ENCODE data around the gene DDAH2.

DDAH2 gene

GRCh38 chr6:31736768-31737314, 7.7 kb upstream of the DDAH2 start:
- DNase-seq (ENCODE audit: extremely low spot score), result no peak
- CTCF ChIA-PET, result interaction anchor here (0.9 to 2.5 kb wide), 2 partner anchors 7 to 33 kb away, joined by 3 to 12 read pairs; partner anchors contain the start of gene DDAH2
- TF ChIP-seq L3MBTL2 (conservative IDR thresholded peaks at IDR 0.05) (no peak), LEF1 (IDR thresholded peaks at IDR 0.05; ENCODE audit: borderline replicate concordance) (no peak), ZNF384 (IDR thresholded peaks at IDR 0.05) (no peak), FOXM1 (IDR thresholded peaks at IDR 0.05; ENCODE audit: borderline replicate concordance) (no peak), SUZ12 (IDR thresholded peaks at IDR 0.05) (no peak)
- POLR2A ChIA-PET, result interaction anchor here (0.7 to 6.3 kb wide), 13 partner anchors 11 to 91 kb away, joined by 3 to 57 read pairs (median 5); partner anchors contain the start of genes ABHD16A, GPANK1, HSPA1B and HSPA1L

DNA sequence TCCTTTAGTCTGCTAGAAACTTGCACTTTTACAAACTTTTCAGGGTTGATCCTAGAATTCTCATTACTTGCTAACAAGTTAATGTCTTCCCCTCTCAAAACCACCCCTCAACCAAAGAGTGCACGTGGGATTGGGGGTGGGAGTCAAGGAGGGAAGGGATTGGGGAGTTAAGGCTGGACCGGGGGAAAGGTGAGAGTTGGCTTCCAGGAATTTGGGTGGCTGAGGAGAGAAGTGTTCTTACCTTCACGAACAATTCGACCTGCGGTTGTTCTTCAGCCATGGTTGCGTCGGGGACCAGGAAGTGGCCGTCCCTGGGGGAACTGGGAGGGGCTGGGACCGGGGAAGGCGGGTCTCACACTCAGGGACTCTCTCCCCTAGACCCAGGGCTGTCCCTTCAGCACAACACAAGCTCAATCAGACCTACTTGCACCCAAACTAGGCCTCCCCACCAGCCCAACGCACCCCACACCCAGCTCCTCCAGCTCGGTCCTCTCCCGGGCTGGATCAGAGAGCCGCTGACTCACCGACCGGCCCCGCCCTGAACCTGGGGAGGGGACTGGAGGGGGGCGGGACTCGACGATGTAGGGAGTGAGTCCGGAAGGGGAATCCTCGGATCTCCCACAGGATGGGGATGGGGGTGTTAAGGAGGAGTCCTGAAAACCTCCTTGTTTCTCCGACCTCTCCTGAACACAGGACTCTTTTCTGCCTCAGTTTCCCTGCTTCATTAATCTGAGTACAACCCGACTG, 7.1 kb upstream of the DDAH2 start, which contains the start of gene CLIC1:
CLIC1 (minus strand) TSS at position 510 of the 747 bp plus-strand sequence; CDS start at position 280, 230 bp downstream.
- ChIA-PET POLR2A (interaction anchor here (0.6 to 6.3 kb wide), 16 partner anchors 11 to 127 kb away, joined by 3 to 57 read pairs (median 4); partner anchors contain the start of genes ABHD16A, C6orf47, GPANK1 and HSPA1B), CTCF (interaction anchor here (0.9 to 1.2 kb wide), 2 partner anchors 34 to 71 kb away, joined by 3 read pairs; partner anchors contain the start of gene LSM2)
- peak; percentile 74 for DNase-seq (ENCODE audit: extremely low spot score)
- TF ChIP-seq NFRKB (IDR thresholded peaks at IDR 0.05) (no peak), ELF4 (IDR thresholded peaks at IDR 0.05) (peak; percentile 63; the same call in 1 of the 2 replicates), FOXM1 (IDR thresholded peaks at IDR 0.05; ENCODE audit: borderline replicate concordance) (no peak), L3MBTL2 (conservative IDR thresholded peaks at IDR 0.05) (peak; percentile 93)

GRCh38 chr6:31734821-31735406, 5.8 kb upstream of the DDAH2 start:
- no peak for DNase-seq (ENCODE audit: extremely low spot score)
- ChIA-PET POLR2A (interaction anchor here (0.6 to 6.3 kb wide), 14 partner anchors 17 to 194 kb away, joined by 3 to 57 read pairs (median 4); partner anchors contain the start of genes ABHD16A, C6orf47, DDX39B and HSPA1A), CTCF (interaction anchor here (0.7 to 4.2 kb wide), 4 partner anchors 21 to 216 kb away, joined by 3 to 19 read pairs (median 4); no protein-coding TSS in a partner anchor)
- no peak for TF ChIP-seq SP1 (IDR thresholded peaks at IDR 0.05)
- TF ChIP-seq LEF1 (IDR thresholded peaks at IDR 0.05; ENCODE audit: borderline replicate concordance), result no peak
- no peak for TF ChIP-seq FOXK2 (IDR thresholded peaks at IDR 0.05)
- TF ChIP-seq ELF4 (IDR thresholded peaks at IDR 0.05), result no peak
- no peak for TF ChIP-seq TARDBP (IDR thresholded peaks at IDR 0.05)
- no peak for TF ChIP-seq FOXM1 (IDR thresholded peaks at IDR 0.05; ENCODE audit: borderline replicate concordance)
- TF ChIP-seq NFRKB (IDR thresholded peaks at IDR 0.05), result no peak
- TF ChIP-seq BHLHE40 (IDR thresholded peaks at IDR 0.05; ENCODE audit: borderline replicate concordance), result no peak
- no peak for TF ChIP-seq CTBP1 (IDR thresholded peaks at IDR 0.05; ENCODE audit: borderline replicate concordance)
- TF ChIP-seq FOXA1 (IDR thresholded peaks at IDR 0.05), result no peak
- TF ChIP-seq ARNT (IDR thresholded peaks at IDR 0.05), result no peak
- TF ChIP-seq SUZ12 (IDR thresholded peaks at IDR 0.05), result no peak
- TF ChIP-seq ZNF384 (IDR thresholded peaks at IDR 0.05), result no peak
- no peak for TF ChIP-seq HDGF (IDR thresholded peaks at IDR 0.05; ENCODE audit: borderline replicate concordance)
- no peak for TF ChIP-seq L3MBTL2 (conservative IDR thresholded peaks at IDR 0.05)
- TF ChIP-seq PKNOX1 (IDR thresholded peaks at IDR 0.05), result no peak

DNA sequence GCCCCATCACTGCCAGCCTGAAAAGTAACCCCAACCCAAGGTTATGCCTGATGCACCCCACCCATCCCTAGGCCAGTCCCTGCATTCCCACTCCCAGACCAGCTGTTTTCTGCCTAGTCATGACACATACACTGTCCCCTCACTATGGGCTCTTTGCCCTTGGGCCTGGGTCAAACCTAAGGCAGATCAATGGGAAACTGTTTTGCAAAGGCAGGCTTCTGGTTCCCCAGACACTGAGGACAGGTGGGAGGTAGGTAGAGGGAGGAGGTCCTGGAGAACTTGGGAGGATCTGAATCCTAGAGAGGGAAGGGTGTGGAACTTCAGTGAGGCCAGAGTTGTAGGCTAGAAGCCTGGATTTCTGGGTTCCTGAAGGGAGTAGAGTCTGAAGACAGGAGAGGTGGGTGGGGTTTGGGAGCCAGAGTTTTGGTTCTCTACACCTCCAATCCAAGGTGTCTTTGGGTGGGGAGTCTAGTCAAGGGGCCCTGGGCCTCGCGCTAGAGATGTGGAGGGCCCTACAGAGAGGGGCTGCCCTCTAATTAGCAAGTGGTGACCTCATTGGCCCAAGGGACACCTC, 5.2 kb upstream of the DDAH2 start:
- ChIA-PET CTCF (interaction anchor here (1.0 to 4.2 kb wide), 2 partner anchors 35 to 184 kb away, joined by 3 to 19 read pairs; no protein-coding TSS in a partner anchor), POLR2A (interaction anchor here (0.7 to 1.5 kb wide), 6 partner anchors 20 to 129 kb away, joined by 3 to 4 read pairs (median 3); partner anchors contain the start of genes ABHD16A, HSPA1A, HSPA1L and NEU1)
- no peak for DNase-seq (ENCODE audit: extremely low spot score)
- TF ChIP-seq BHLHE40 (IDR thresholded peaks at IDR 0.05; ENCODE audit: borderline replicate concordance) (no peak), HDGF (IDR thresholded peaks at IDR 0.05; ENCODE audit: borderline replicate concordance) (no peak), NFRKB (IDR thresholded peaks at IDR 0.05) (no peak), TARDBP (IDR thresholded peaks at IDR 0.05) (no peak), ELF4 (IDR thresholded peaks at IDR 0.05) (no peak), CTBP1 (IDR thresholded peaks at IDR 0.05; ENCODE audit: borderline replicate concordance) (no peak), L3MBTL2 (conservative IDR thresholded peaks at IDR 0.05) (no peak), SUZ12 (IDR thresholded peaks at IDR 0.05) (no peak), SP1 (IDR thresholded peaks at IDR 0.05) (no peak)

GRCh38 chr6:31733734-31734133, 4.6 kb upstream of the DDAH2 start:
- ChIA-PET POLR2A (no interaction called here), CTCF (interaction anchor here (0.9 to 4.2 kb wide), 2 partner anchors 36 to 72 kb away, joined by 3 to 19 read pairs; no protein-coding TSS in a partner anchor)
- no peak for DNase-seq (ENCODE audit: extremely low spot score)
- TF ChIP-seq FOXM1 (IDR thresholded peaks at IDR 0.05; ENCODE audit: borderline replicate concordance) (no peak), TARDBP (IDR thresholded peaks at IDR 0.05) (no peak), LEF1 (IDR thresholded peaks at IDR 0.05; ENCODE audit: borderline replicate concordance) (no peak)

- DNase-seq (ENCODE audit: extremely low spot score), result no peak
- ChIA-PET POLR2A (interaction anchor here (0.7 to 1.6 kb wide), 3 partner anchors 9 to 27 kb away, joined by 3 to 5 read pairs (median 4); no protein-coding TSS in a partner anchor), CTCF (interaction anchor here (0.7 to 4.2 kb wide), 2 partner anchors 26 to 38 kb away, joined by 3 to 19 read pairs; no protein-coding TSS in a partner anchor)
- TF ChIP-seq FOXM1 (IDR thresholded peaks at IDR 0.05; ENCODE audit: borderline replicate concordance) (no peak), HDGF (IDR thresholded peaks at IDR 0.05; ENCODE audit: borderline replicate concordance) (no peak), ARNT (IDR thresholded peaks at IDR 0.05) (no peak), NFRKB (IDR thresholded peaks at IDR 0.05) (no peak), ZNF384 (IDR thresholded peaks at IDR 0.05) (no peak), CTBP1 (IDR thresholded peaks at IDR 0.05; ENCODE audit: borderline replicate concordance) (no peak), TARDBP (IDR thresholded peaks at IDR 0.05) (no peak), BHLHE40 (IDR thresholded peaks at IDR 0.05; ENCODE audit: borderline replicate concordance) (no peak), FOXA1 (IDR thresholded peaks at IDR 0.05) (no peak), PKNOX1 (IDR thresholded peaks at IDR 0.05) (no peak), FOXK2 (IDR thresholded peaks at IDR 0.05) (no peak), SUZ12 (IDR thresholded peaks at IDR 0.05) (no peak), SP1 (IDR thresholded peaks at IDR 0.05) (no peak), L3MBTL2 (conservative IDR thresholded peaks at IDR 0.05) (no peak), LEF1 (IDR thresholded peaks at IDR 0.05; ENCODE audit: borderline replicate concordance) (no peak)
These were observed 2.9 kb upstream of the DDAH2 start for GRCh38 chr6:31732029-31732428.
